GM12872 (cell line): ENCODE data around the gene MLXIP.

ENCODE experiments used
- CTCF ChIP-seq: IDR thresholded peaks from 3 replicates; pipeline ENCODE4 v1.5.1; 2011; ENCODE audit warnings: low read depth, mild to moderate bottlenecking, low read length, moderate library complexity; ENCODE audit not compliant: insufficient read depth

MLXIP gene

GRCh38 chr12:122076743-122077495 is 1.6 kb upstream of the MLXIP start:
- TF ChIP-seq CTCF: no peak

GRCh38 chr12:122079033-122079531 is 526 bp downstream of the MLXIP start:
- TF ChIP-seq CTCF: no peak

- TF ChIP-seq CTCF: no peak
Measured at GRCh38 chr12:122079532-122080081, 1.1 kb downstream of the MLXIP start.

GRCh38 chr12:122080149-122081082 is 1.9 kb downstream of the MLXIP start:
- no peak for TF ChIP-seq CTCF

- TF ChIP-seq CTCF: no peak
Measured at GRCh38 chr12:122081083-122081696, 2.6 kb downstream of the MLXIP start.

GRCh38 chr12:122081697-122082221 is 3.2 kb downstream of the MLXIP start:
- no peak for TF ChIP-seq CTCF
